HepG2 (cell line): ENCODE results near the gene TEX101.

ENCODE experiments used
- GLMP ChIP-seq: sonication (generic); formaldehyde crosslinking; IDR thresholded peaks from 2 replicates; pipeline ENCODE4 v1.9.0; 2021; ENCODE audit warnings: missing genetic modification reagents, mild to moderate bottlenecking, borderline replicate concordance
- HNRNPUL1 ChIP-seq: fragments of 200-400 bp; formaldehyde crosslinking; IDR thresholded peaks from 2 replicates; pipeline ENCODE4 v1.6.1; 2017; ENCODE audit warnings: low read depth, mild to moderate bottlenecking, low read length, moderate library complexity
- NCOA2 ChIP-seq: sonication (generic); formaldehyde crosslinking; IDR thresholded peaks from 2 replicates; pipeline ENCODE4 v1.8.0; 2022; ENCODE audit warnings: inconsistent platforms
- POLR2A ChIP-seq, 2 experiments: IDR thresholded peaks; 2 replicates each; pipeline ENCODE4 v1.6.1; 2011; ENCODE audit warnings: low read depth in 2 of 2, low read length in 2 of 2, mild to moderate bottlenecking in 1 of 2, moderate library complexity in 1 of 2; ENCODE audit not compliant: insufficient read depth in 1 of 2
- POLR2AphosphoS5 ChIP-seq: IDR thresholded peaks from 2 replicates; pipeline ENCODE4 v1.6.1; 2012; ENCODE audit warnings: low read depth, low read length
- RFXANK ChIP-seq: IDR thresholded peaks from 2 replicates; pipeline ENCODE4 v1.6.1; 2016
- ZNF235 ChIP-seq: sonication (generic); formaldehyde crosslinking; IDR thresholded peaks from 2 replicates; pipeline ENCODE4 v1.8.1; 2023; ENCODE audit warnings: mild to moderate bottlenecking, missing genetic modification reagents, borderline replicate concordance
- ZNF530 ChIP-seq: sonication (generic); formaldehyde crosslinking; IDR thresholded peaks from 2 replicates; pipeline ENCODE4 v1.5.0; 2020; ENCODE audit warnings: low read depth, mild to moderate bottlenecking, missing genetic modification reagents
- ZNF558 ChIP-seq: sonication (generic); formaldehyde crosslinking; IDR thresholded peaks from 2 replicates; pipeline ENCODE4 v1.9.0; 2022; ENCODE audit warnings: mild to moderate bottlenecking, missing genetic modification reagents, borderline replicate concordance

GRCh38 chr19:43450545-43450997 is 35.9 kb downstream of the TEX101 start:
- TF ChIP-seq GLMP (no peak), ZNF235 (CRISPR knock-in tag) (no peak), HNRNPUL1 (no peak), POLR2AphosphoS5 (no peak), ZNF558 (CRISPR knock-in tag) (no peak), POLR2A (IDR thresholded peaks at IDR 0.05; ENCODE audit: insufficient read depth in 1 of 2, low read depth in 2 of 2, low read length in 2 of 2) (no peak), ZNF530 (CRISPR knock-in tag) (no peak), NCOA2 (CRISPR knock-in tag) (no peak), RFXANK (CRISPR knock-in tag) (no peak)
